CD4-positive, alpha-beta T cell treated with Interferon alpha-2 for 1 hour (primary cell): ENCODE data around the gene RPLP2.

ENCODE experiments used
- DNase-seq, 2 donors: peaks; one replicate each; pipeline ENCODE4 v3.0.0-alpha.2; 2020 to 2022

RPLP2 gene

GRCh38 chr11:837990-838307 lies 28.2 kb downstream of the RPLP2 start:
- no peak for DNase-seq

- DNase-seq = no peak
These were observed 28.9 kb downstream of the RPLP2 start for GRCh38 chr11:838441-839279.

- DNase-seq = no peak
These were observed 29.5 kb downstream of the RPLP2 start for GRCh38 chr11:839280-839623.

GRCh38 chr11:839875-840617 lies 30.3 kb downstream of the RPLP2 start:
- DNase-seq = no peak

GRCh38 chr11:841981-842369 lies 32.2 kb downstream of the RPLP2 start:
- DNase-seq = no peak

- peak; percentile 83 to 91 for DNase-seq
These were observed 32.7 kb downstream of the RPLP2 start, which contains the start of the genes POLR2L and TSPAN4 for GRCh38 chr11:842370-843002. Gene POLR2L, minus strand, starts transcription at chr11:842529. Its CDS starts 21 bp downstream, at chr11:842508. Gene TSPAN4, plus strand, starts transcription at chr11:842852. Its CDS starts 7,453 bp downstream, at chr11:850305.

GRCh38 chr11:843086-843734 lies 33.4 kb downstream of the RPLP2 start:
- no peak for DNase-seq

GRCh38 chr11:843818-844692 lies 34.3 kb downstream of the RPLP2 start:
- peak in 1 of 2 donors; percentile 57 for DNase-seq

GRCh38 chr11:844693-845644 lies 35.2 kb downstream of the RPLP2 start:
- DNase-seq = peak in 1 of 2 donors; percentile 45

GRCh38 chr11:845872-846495 lies 36.2 kb downstream of the RPLP2 start:
- no peak for DNase-seq

- no peak for DNase-seq
These were observed 36.8 kb downstream of the RPLP2 start for GRCh38 chr11:846496-847098.

GRCh38 chr11:847876-848275 lies 38.1 kb downstream of the RPLP2 start:
- no peak for DNase-seq

GRCh38 chr11:848380-848931 lies 38.7 kb downstream of the RPLP2 start:
- peak; percentile 60 to 72 for DNase-seq

GRCh38 chr11:849104-849824 lies 39.5 kb downstream of the RPLP2 start:
- DNase-seq = peak in 1 of 2 donors; percentile 48

- DNase-seq = no peak
These were observed 40.4 kb downstream of the RPLP2 start for GRCh38 chr11:849951-850774.

GRCh38 chr11:850775-851763 lies 41.3 kb downstream of the RPLP2 start:
- DNase-seq = no peak

- DNase-seq = no peak
These were observed 43.0 kb downstream of the RPLP2 start for GRCh38 chr11:852762-853161.
